ENCODE data around the gene AGBL1.

The AGBL1 gene

DNA sequence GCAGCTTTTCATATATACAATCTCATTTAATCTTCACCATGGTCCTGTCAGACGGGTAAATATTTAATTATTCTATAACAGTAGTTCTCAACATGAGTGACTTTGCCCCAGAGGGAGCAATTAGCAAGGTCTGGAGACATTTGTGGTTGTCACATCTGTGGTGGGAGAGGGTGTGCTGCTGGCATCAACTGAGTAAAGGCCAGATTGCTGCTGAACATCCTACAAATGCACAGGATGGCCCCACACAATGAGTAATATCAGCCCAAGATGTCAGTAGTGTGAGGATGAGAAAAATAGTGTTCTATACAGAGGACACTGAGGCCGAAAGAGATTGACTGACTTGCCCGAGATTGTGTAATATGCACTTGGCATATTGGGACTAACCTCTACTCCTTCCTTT lies 156.0 kb downstream of the AGBL1 start:
- CTCF ChIA-PET = no interaction called here
- TF ChIP-seq, protein P1, sequence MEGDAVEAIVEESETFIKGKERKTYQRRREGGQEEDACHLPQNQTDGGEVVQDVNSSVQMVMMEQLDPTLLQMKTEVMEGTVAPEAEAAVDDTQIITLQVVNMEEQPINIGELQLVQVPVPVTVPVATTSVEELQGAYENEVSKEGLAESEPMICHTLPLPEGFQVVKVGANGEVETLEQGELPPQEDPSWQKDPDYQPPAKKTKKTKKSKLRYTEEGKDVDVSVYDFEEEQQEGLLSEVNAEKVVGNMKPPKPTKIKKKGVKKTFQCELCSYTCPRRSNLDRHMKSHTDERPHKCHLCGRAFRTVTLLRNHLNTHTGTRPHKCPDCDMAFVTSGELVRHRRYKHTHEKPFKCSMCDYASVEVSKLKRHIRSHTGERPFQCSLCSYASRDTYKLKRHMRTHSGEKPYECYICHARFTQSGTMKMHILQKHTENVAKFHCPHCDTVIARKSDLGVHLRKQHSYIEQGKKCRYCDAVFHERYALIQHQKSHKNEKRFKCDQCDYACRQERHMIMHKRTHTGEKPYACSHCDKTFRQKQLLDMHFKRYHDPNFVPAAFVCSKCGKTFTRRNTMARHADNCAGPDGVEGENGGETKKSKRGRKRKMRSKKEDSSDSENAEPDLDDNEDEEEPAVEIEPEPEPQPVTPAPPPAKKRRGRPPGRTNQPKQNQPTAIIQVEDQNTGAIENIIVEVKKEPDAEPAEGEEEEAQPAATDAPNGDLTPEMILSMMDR (IDR thresholded peaks at IDR 0.05; ENCODE audit: control extremely low read depth, extremely low read depth, low read depth, missing control alignments) = no peak
- POLR2A ChIA-PET = no interaction called here
- DNase-seq (ENCODE audit: extremely low spot score) = no peak

- ChIA-PET CTCF (no interaction called here), POLR2A (no interaction called here)
- TF ChIP-seq, protein P1 (IDR thresholded peaks at IDR 0.05; ENCODE audit: control extremely low read depth, extremely low read depth, low read depth, missing control alignments) = no peak
- no peak for DNase-seq (ENCODE audit: extremely low spot score)
Measured at GRCh38 chr15:86236356-86237110, 156.9 kb downstream of the AGBL1 start.

DNA sequence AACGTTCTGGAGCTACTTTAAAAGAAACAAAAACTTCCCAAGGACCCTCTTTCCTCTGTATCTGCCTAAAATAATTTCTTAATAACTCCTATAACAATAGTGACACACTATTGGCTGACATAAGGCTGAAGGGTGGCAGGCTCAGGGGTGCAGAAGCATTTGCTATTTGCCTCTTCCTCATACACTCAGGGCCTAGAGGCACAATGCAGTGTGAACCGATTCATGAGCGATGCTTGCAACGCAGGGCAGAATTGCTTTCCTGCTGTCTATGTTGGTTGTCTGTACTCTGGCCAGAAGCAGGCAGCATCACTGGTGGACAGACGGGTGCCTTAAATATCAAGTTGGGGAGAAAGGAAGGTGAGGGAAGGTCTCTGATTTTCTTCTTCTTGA lies 157.4 kb downstream of the AGBL1 start:
- DNase-seq (ENCODE audit: extremely low spot score) = no peak
- ChIA-PET POLR2A (no interaction called here), CTCF (no interaction called here)
- TF ChIP-seq, protein P1 (IDR thresholded peaks at IDR 0.05; ENCODE audit: control extremely low read depth, extremely low read depth, low read depth, missing control alignments) = no peak

- POLR2A ChIA-PET = no interaction called here
- no peak for DNase-seq (ENCODE audit: extremely low spot score)
- CTCF ChIA-PET = no interaction called here
- TF ChIP-seq, protein P1 (IDR thresholded peaks at IDR 0.05; ENCODE audit: control extremely low read depth, extremely low read depth, low read depth, missing control alignments) = no peak
Measured at GRCh38 chr15:86247249-86247955, 167.7 kb downstream of the AGBL1 start.

DNA sequence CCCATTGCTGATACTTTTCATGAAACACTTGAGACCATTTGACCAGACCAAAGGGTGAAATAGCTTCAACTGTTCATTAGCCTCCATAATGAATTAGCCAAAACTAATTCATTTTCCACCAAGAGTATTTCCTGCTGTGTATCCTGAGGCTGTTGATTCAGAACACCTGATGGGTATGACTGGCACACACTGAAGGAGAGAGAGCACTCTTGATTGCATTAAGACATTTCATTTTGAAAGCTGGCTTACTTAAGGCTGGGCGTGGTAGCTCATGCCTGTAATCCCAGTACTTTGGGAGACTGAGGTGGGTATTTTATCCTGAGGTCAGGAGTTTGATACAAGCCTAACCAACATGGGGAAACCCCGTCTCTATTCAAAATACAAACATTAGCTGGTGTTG lies 175.6 kb downstream of the AGBL1 start:
- POLR2A ChIA-PET = no interaction called here
- DNase-seq (ENCODE audit: extremely low spot score) = no peak
- TF ChIP-seq, protein P1 (IDR thresholded peaks at IDR 0.05; ENCODE audit: control extremely low read depth, extremely low read depth, low read depth, missing control alignments) = no peak
- CTCF ChIA-PET = interaction anchor here (1.5 kb wide), 1 partner anchor 13 kb away, joined by 4 read pairs; no protein-coding TSS in a partner anchor

DNA sequence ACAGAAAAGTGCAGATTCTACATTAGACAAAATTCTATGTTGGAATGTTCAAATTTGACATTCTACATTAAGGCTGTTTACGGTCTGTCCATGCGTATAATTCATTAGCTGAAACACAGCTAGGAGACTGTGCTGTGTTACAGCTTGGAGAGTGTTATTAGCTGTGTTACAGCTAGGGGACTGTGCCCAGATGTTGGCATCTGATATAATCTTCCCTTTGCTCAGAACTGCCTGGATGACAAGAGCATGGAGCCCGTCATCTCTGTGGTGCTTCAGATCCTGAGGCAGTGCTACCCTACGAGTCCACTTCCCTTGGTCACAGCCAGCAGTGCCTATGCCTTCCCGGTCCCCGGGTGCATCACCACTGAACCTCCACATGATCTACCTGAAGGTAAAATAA lies 177.0 kb downstream of the AGBL1 start:
- no peak for DNase-seq (ENCODE audit: extremely low spot score)
- CTCF ChIA-PET = no interaction called here
- POLR2A ChIA-PET = no interaction called here
- TF ChIP-seq, protein P1 (IDR thresholded peaks at IDR 0.05; ENCODE audit: control extremely low read depth, extremely low read depth, low read depth, missing control alignments) = no peak

Data from GM10248 (cell line).